Natural killer cell (primary cell): ENCODE measurements around the gene KDM4C. TPM values are rescaled to one million over a fixed set of nuclear protein-coding genes. Genes with fewer than 3 reads are reported as not detected.
A peak's percentile ranks its signal among the peaks of the same experiment; 100 is the strongest.

Experiments used
- ATAC-seq, 3 donors: fragments of 150-1000 bp in 2 of 3; fragments of 200-7000 bp in 1 of 3; cut with Tn5 transposase; 1 replicate in 1 of 3; 2 replicates in 2 of 3; pipeline ENCODE4 v1.10.0; 2021; ENCODE audit warnings: mild to moderate bottlenecking in 2 of 3, moderate library complexity in 2 of 3
- DNase-seq, 2 donors: peaks; one replicate each; pipeline versions ENCODE4 v3.0.0 to v3.0.0-alpha.2; 2013 to 2021; ENCODE audit warnings: mixed read lengths in 1 of 2
- H3K27ac ChIP-seq: one replicate; pipeline ENCODE4 v1.5.1; 2013; ENCODE audit warnings: mild to moderate bottlenecking, low read length
- H3K27me3 ChIP-seq: one replicate; pipeline ENCODE4 v1.6.1; 2013; ENCODE audit warnings: low read length; ENCODE audit not compliant: control insufficient read depth, insufficient read depth
- H3K36me3 ChIP-seq: one replicate; pipeline ENCODE4 v1.6.1; 2013; ENCODE audit warnings: low read length; ENCODE audit not compliant: control insufficient read depth, insufficient read depth
- H3K4me1 ChIP-seq: one replicate; pipeline ENCODE4 v1.6.1; 2013; ENCODE audit warnings: low read length; ENCODE audit not compliant: control insufficient read depth, insufficient read depth
- H3K4me3 ChIP-seq: one replicate; pipeline ENCODE4 v1.5.1; 2013; ENCODE audit warnings: low read length
- H3K9me3 ChIP-seq: one replicate; pipeline ENCODE4 v1.6.1; 2013; ENCODE audit warnings: low read length; ENCODE audit not compliant: control insufficient read depth, insufficient read depth
- H3K27ac Mint-ChIP-seq, 2 donors: one replicate each; pipeline ENCODE4 v1.8.0; 2022; ENCODE audit warnings: mild to moderate bottlenecking in 2 of 2, mixed read lengths in 2 of 2, moderate library complexity in 1 of 2
- H3K27me3 Mint-ChIP-seq, 2 donors: one replicate each; pipeline ENCODE4 v1.8.0; 2022; ENCODE audit warnings: low read depth in 2 of 2, mixed read lengths in 2 of 2
- H3K36me3 Mint-ChIP-seq: one replicate; pipeline ENCODE4 v1.8.0; 2022; ENCODE audit warnings: mixed read lengths
- H3K4me1 Mint-ChIP-seq, 2 donors: one replicate each; pipeline ENCODE4 v1.8.0; 2022; ENCODE audit warnings: mixed read lengths in 2 of 2
- H3K4me3 Mint-ChIP-seq: one replicate; pipeline ENCODE4 v1.8.0; 2022; ENCODE audit warnings: mild to moderate bottlenecking, moderate library complexity, mixed read lengths
- H3K9me3 Mint-ChIP-seq, 2 donors: one replicate each; pipeline ENCODE4 v1.8.0; 2022; ENCODE audit warnings: mixed read lengths in 2 of 2
- CTCF ChIP-seq: fragments of 200-600 bp; IDR thresholded peaks from one replicate; pipeline ENCODE4 v1.8.0; 2022; ENCODE audit warnings: antibody characterized with exemption
- WGBS: methylation state at CpG from one replicate; pipeline ENCODE4 v1.1.7; 2013; ENCODE audit warnings: missing lambda C conversion rate; ENCODE audit not compliant: insufficient coverage; 5-methylcytosine and 5-hydroxymethylcytosine counted together
- intact Hi-C: fragments of 100-400 bp; cut with micrococcal nuclease; formaldehyde crosslinking; loops from one replicate; pipeline ENCODE4 v1.14.2; 2022
- total RNA-seq, 4 donors: library from RNA; stranded (reverse); fragments of 120-200 nt in 1 of 4; gene quantifications; one replicate each; pipeline versions ENCODE4 v1.2.3 to v1.2.4, GENCODE V29; 2013 to 2022

The KDM4C gene
- total RNA-seq, 3 donors from 2014 or later (not counting 1 experiment from before 2014, with no cell fraction given), result 115 to 137 (median 116) TPM

- intact Hi-C loops, result no loop called here
- Histone ChIP-seq H3K4me3 (no peak overlapping the region), H3K36me3 (peaks cover 11% of the 10 kb centered on the region), H3K9me3 (no peaks in the 10 kb centered on the region), H3K4me1 (no peaks in the 10 kb centered on the region), H3K27me3 (no peaks in the 10 kb centered on the region), H3K27ac (no peak overlapping the region)
- H3K27ac Mint-ChIP-seq, result no peak overlapping the region
- H3K9me3 Mint-ChIP-seq, result no peaks in the 10 kb centered on the region
- DNase-seq (no peak), ATAC-seq (no peak)
- no peaks in the 10 kb centered on the region for H3K27me3 Mint-ChIP-seq
- H3K36me3 Mint-ChIP-seq, result peaks cover 4% of the 10 kb centered on the region
- H3K4me1 Mint-ChIP-seq, result peaks cover 4 to 14% of the 10 kb centered on the region in 2 donors
- no peak overlapping the region for H3K4me3 Mint-ChIP-seq
- TF ChIP-seq CTCF, result no peak
- WGBS, result 83% methylated on average over 2 of the region's 2 CpGs
Measured at GRCh38 chr9:7140401-7140800, 382.6 kb downstream of the KDM4C start.

- peak overlapping the region in 1 of 2 donors; percentile 58 for H3K27ac Mint-ChIP-seq
- no peak overlapping the region for H3K27ac ChIP-seq
- TF ChIP-seq CTCF, result no peak
- peaks cover 6% of the 10 kb centered on the region for H3K36me3 ChIP-seq
- no peaks in the 10 kb centered on the region for H3K9me3 ChIP-seq
- intact Hi-C loops, result no loop called here
- peaks cover under 1% of the 10 kb centered on the region for H3K4me1 ChIP-seq
- no peak overlapping the region for H3K4me3 Mint-ChIP-seq
- no peaks in the 10 kb centered on the region for H3K9me3 Mint-ChIP-seq
- 95% methylated on average over 2 of the region's 2 CpGs for WGBS
- H3K36me3 Mint-ChIP-seq, result no peaks in the 10 kb centered on the region
- no peaks in the 10 kb centered on the region for H3K27me3 ChIP-seq
- H3K27me3 Mint-ChIP-seq, result no peaks in the 10 kb centered on the region
- DNase-seq, result no peak
- H3K4me3 ChIP-seq, result no peak overlapping the region
- ATAC-seq, result no peak
- H3K4me1 Mint-ChIP-seq, result peaks cover 8 to 13% of the 10 kb centered on the region in 2 donors
Measured at GRCh38 chr9:7143645-7144200, 385.9 kb downstream of the KDM4C start.

- ATAC-seq (no peak), DNase-seq (no peak)
- H3K4me3 Mint-ChIP-seq, result no peak overlapping the region
- no peaks in the 10 kb centered on the region for H3K36me3 Mint-ChIP-seq
- 96% methylated on average over 8 of the region's 10 CpGs for WGBS
- H3K27ac Mint-ChIP-seq, result peak overlapping the region in 1 of 2 donors; percentile 58
- TF ChIP-seq CTCF, result no peak
- Histone ChIP-seq H3K27ac (no peak overlapping the region), H3K9me3 (no peaks in the 10 kb centered on the region), H3K27me3 (no peaks in the 10 kb centered on the region), H3K4me1 (peaks cover 8% of the 10 kb centered on the region), H3K4me3 (no peak overlapping the region), H3K36me3 (peaks cover 6% of the 10 kb centered on the region)
- no peaks in the 10 kb centered on the region for H3K27me3 Mint-ChIP-seq
- intact Hi-C loops, result no loop called here
- H3K4me1 Mint-ChIP-seq, result peaks cover 10 to 18% of the 10 kb centered on the region in 2 donors
- H3K9me3 Mint-ChIP-seq, result no peaks in the 10 kb centered on the region
Measured at GRCh38 chr9:7144265-7145046, 386.7 kb downstream of the KDM4C start.
